HepG2 (cell line): Measurements from ENCODE around the gene BICDL2. TPM values are rescaled to one million over a fixed set of nuclear protein-coding genes. Genes with fewer than 3 reads are reported as not detected.
A peak's percentile ranks its signal among the peaks of the same experiment; 100 is the strongest.

ENCODE experiments used
- ATF7 ChIP-seq, 2 experiments: fragments of 450-650 bp in 1 of 2; sonication (generic) in 1 of 2; formaldehyde crosslinking in 1 of 2; IDR thresholded peaks; 2 replicates each; pipeline versions ENCODE4 v1.4.0 to v1.6.1; 2016 to 2020; ENCODE audit warnings: antibody characterized with exemption in 1 of 2, mild to moderate bottlenecking in 1 of 2, missing genetic modification reagents in 1 of 2
- CC2D1A ChIP-seq: sonication (generic); formaldehyde crosslinking; IDR thresholded peaks from 2 replicates; pipeline ENCODE4 v1.8.1; 2023; ENCODE audit warnings: mild to moderate bottlenecking, missing genetic modification reagents
- HDAC6 ChIP-seq: fragments of 200-600 bp; sonication (generic); IDR thresholded peaks from 2 replicates; pipeline ENCODE4 v1.7.0; 2017; ENCODE audit warnings: mild to moderate bottlenecking, antibody characterized with exemption, low read length, low read depth
- HNRNPUL1 ChIP-seq: fragments of 200-400 bp; formaldehyde crosslinking; IDR thresholded peaks from 2 replicates; pipeline ENCODE4 v1.6.1; 2017; ENCODE audit warnings: low read depth, mild to moderate bottlenecking, low read length, moderate library complexity
- MEIS1 ChIP-seq: sonication (generic); formaldehyde crosslinking; IDR thresholded peaks from 2 replicates; pipeline ENCODE4 v1.9.0; 2021; ENCODE audit warnings: mild to moderate bottlenecking, missing genetic modification reagents, moderate library complexity, borderline replicate concordance
- PRDM10 ChIP-seq: sonication (generic); formaldehyde crosslinking; IDR thresholded peaks from 2 replicates; pipeline ENCODE4 v1.4.0; 2020; ENCODE audit warnings: low read depth, missing genetic modification reagents
- SALL1 ChIP-seq: sonication (generic); formaldehyde crosslinking; IDR thresholded peaks from 2 replicates; pipeline ENCODE4 v1.8.0; 2022; ENCODE audit warnings: mild to moderate bottlenecking, missing genetic modification reagents
- SRSF4 ChIP-seq: fragments of 200-400 bp; formaldehyde crosslinking; IDR thresholded peaks from one replicate; pipeline ENCODE4 v1.6.1; 2018; ENCODE audit warnings: mild to moderate bottlenecking, low read depth, low read length, moderate library complexity; ENCODE audit not compliant: poor library complexity, severe bottlenecking
- U2AF1 ChIP-seq: fragments of 200-400 bp; formaldehyde crosslinking; optimal IDR thresholded peaks from 2 replicates; pipeline ENCODE3; 2017; ENCODE audit warnings: mild to moderate bottlenecking, low read depth, low read length
- ZBTB2 ChIP-seq: sonication (generic); formaldehyde crosslinking; IDR thresholded peaks from 2 replicates; pipeline ENCODE4 v1.8.0; 2022; ENCODE audit warnings: low read depth, missing genetic modification reagents
- ZBTB42 ChIP-seq: sonication (generic); formaldehyde crosslinking; IDR thresholded peaks from 2 replicates; pipeline ENCODE4 v1.5.0; 2020; ENCODE audit warnings: mild to moderate bottlenecking, missing genetic modification reagents
- ZNF281 ChIP-seq: sonication (generic); formaldehyde crosslinking; IDR thresholded peaks from 2 replicates; pipeline ENCODE4 v1.4.0; 2020; ENCODE audit warnings: missing genetic modification reagents, borderline replicate concordance
- ZNF652 ChIP-seq: IDR thresholded peaks from 2 replicates; pipeline ENCODE4 v1.6.1; 2016; ENCODE audit warnings: low read depth, borderline replicate concordance
- ZNF850 ChIP-seq: sonication (generic); formaldehyde crosslinking; conservative IDR thresholded peaks from 2 replicates; pipeline ENCODE4 v1.9.0; 2021; ENCODE audit warnings: mild to moderate bottlenecking, missing genetic modification reagents
- ZNF891 ChIP-seq: sonication (generic); formaldehyde crosslinking; IDR thresholded peaks from 2 replicates; pipeline ENCODE4 v1.5.0; 2020; ENCODE audit warnings: mild to moderate bottlenecking, missing genetic modification reagents
- polyA plus RNA-seq, 8 experiments: library from polyadenylated mRNA; depleted of rRNA in 3 of 8; stranded (reverse) in 7 of 8; unstranded in 1 of 8; fragments of >200 nt; fragmentation: Illumina TruSeq in 4 of 8; extraction: Trizol in 4 of 8; gene quantifications; 2 replicates each; pipeline versions ENCODE4 v1.2.1 to v1.2.3, GENCODE V29; 2011 to 2016; ENCODE audit warnings: low read depth in 4 of 8, missing spikeins in 1 of 8, mixed read lengths in 1 of 8; ENCODE audit not compliant: insufficient read depth in 1 of 8
- total RNA-seq, 5 experiments: library from RNA; depleted of rRNA; stranded (reverse); fragments of >200 nt; fragmentation: Illumina TruSeq; extraction: Trizol; gene quantifications; 2 replicates each; pipeline ENCODE4 v1.2.3, GENCODE V29; 2016; ENCODE audit warnings: low read depth in 1 of 5
- TF ChIP-seq, protein P1 (sequence below): IDR thresholded peaks from 2 replicates; pipeline ENCODE4 v1.6.1; 2016; ENCODE audit warnings: low read depth, borderline replicate concordance
- TF ChIP-seq, protein P2 (sequence below): sonication (generic); formaldehyde crosslinking; IDR thresholded peaks from 2 replicates; pipeline ENCODE4 v1.5.0; 2020; ENCODE audit warnings: mild to moderate bottlenecking, low read depth, missing genetic modification reagents, borderline replicate concordance

The BICDL2 gene
- total and polyA plus RNA-seq, 2 of the 13 experiments (the other 11 are each of a cell fraction or from before 2014, with no cell fraction given): 0.12 TPM; not detected in 1

- peak; percentile 27 for TF ChIP-seq SRSF4
- TF ChIP-seq PRDM10 (CRISPR knock-in tag): no peak
- TF ChIP-seq CC2D1A: no peak
- TF ChIP-seq ZNF281 (CRISPR knock-in tag): no peak
- no peak for TF ChIP-seq HNRNPUL1
- TF ChIP-seq ZNF850 (CRISPR knock-in tag): no peak
- peak; percentile 87 for TF ChIP-seq SALL1 (CRISPR knock-in tag)
- no peak; the same call in 1 of the 2 replicates for TF ChIP-seq MEIS1 (CRISPR knock-in tag)
- no peak for TF ChIP-seq ZNF891 (CRISPR knock-in tag)
- no peak for TF ChIP-seq ZBTB42 (CRISPR knock-in tag)
- TF ChIP-seq ZNF652 (CRISPR knock-in tag): no peak
- TF ChIP-seq U2AF1: no peak
- TF ChIP-seq, protein P1, sequence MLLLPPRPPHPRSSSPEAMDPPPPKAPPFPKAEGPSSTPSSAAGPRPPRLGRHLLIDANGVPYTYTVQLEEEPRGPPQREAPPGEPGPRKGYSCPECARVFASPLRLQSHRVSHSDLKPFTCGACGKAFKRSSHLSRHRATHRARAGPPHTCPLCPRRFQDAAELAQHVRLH (CRISPR knock-in tag): no peak
- no peak for TF ChIP-seq HDAC6
- TF ChIP-seq ATF7 (IDR thresholded peaks at IDR 0.05): no peak
- no peak for TF ChIP-seq ATF7 (CRISPR knock-in tag; IDR thresholded peaks at IDR 0.05)
- no peak for TF ChIP-seq ZBTB2 (CRISPR knock-in tag)
- TF ChIP-seq, protein P2, sequence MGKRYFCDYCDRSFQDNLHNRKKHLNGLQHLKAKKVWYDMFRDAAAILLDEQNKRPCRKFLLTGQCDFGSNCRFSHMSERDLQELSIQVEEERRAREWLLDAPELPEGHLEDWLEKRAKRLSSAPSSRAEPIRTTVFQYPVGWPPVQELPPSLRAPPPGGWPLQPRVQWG (CRISPR knock-in tag): no peak
Measured at GRCh38 chr16:2980227-2981176, 56.2 kb downstream of the BICDL2 start, which contains the start of gene PKMYT1 (continued).
